ENCODE data around the gene TXK.

- TF ChIP-seq CTCF (IDR thresholded peaks at IDR 0.05) (no peak), POLR2A (IDR thresholded peaks at IDR 0.05) (no peak)
Measured at GRCh38 chr4:48022192-48022799, 111.8 kb downstream of the TXK start.

Measured in lower leg skin (tissue), 3 donors.